T1000 (cell line): ENCODE measurements around the gene ANKS1A.
"Not testable (repeated sequence)": the region's sequence is repeated elsewhere in the genome, so short reads cannot be mapped to it uniquely, and the experiment has no call there.

Experiments used
- DNase-seq: peaks from one replicate; lab custom pipeline; 2025; ENCODE audit warnings: mixed read lengths; lab: John Stamatoyannopoulos, UW

Gene ANKS1A

GRCh38 chr6:34885837-34886236 is 3.2 kb upstream of the ANKS1A start:
- not testable (repeated sequence) for DNase-seq

- DNase-seq = peak; percentile 88
Measured at GRCh38 chr6:34887753-34888513, 1.1 kb upstream of the ANKS1A start, which contains the start of gene TAF11. Gene TAF11, minus strand, starts transcription at chr6:34888042. Its CDS starts 85 bp downstream, at chr6:34887957.

GRCh38 chr6:34888514-34888856 is 570 bp upstream of the ANKS1A start:
- no peak for DNase-seq

- no peak for DNase-seq
Measured at GRCh38 chr6:34890533-34890925, 1.5 kb downstream of the ANKS1A start.

GRCh38 chr6:34891296-34891695 is 2.2 kb downstream of the ANKS1A start:
- no peak for DNase-seq

- no peak for DNase-seq
Measured at GRCh38 chr6:34894693-34895092, 5.6 kb downstream of the ANKS1A start.

- DNase-seq = no peak
Measured at GRCh38 chr6:34897130-34897529, 8.1 kb downstream of the ANKS1A start.

GRCh38 chr6:34897716-34898115 is 8.7 kb downstream of the ANKS1A start:
- no peak for DNase-seq

GRCh38 chr6:34899748-34900147 is 10.7 kb downstream of the ANKS1A start:
- not testable (repeated sequence) for DNase-seq

- DNase-seq = no peak
Measured at GRCh38 chr6:34900321-34901031, 11.4 kb downstream of the ANKS1A start.

- DNase-seq = no peak
Measured at GRCh38 chr6:34901930-34902329, 12.9 kb downstream of the ANKS1A start.

GRCh38 chr6:34904990-34905613 is 16.0 kb downstream of the ANKS1A start:
- DNase-seq = no peak

- DNase-seq = no peak
Measured at GRCh38 chr6:34906826-34907225, 17.8 kb downstream of the ANKS1A start.

- DNase-seq = no peak
Measured at GRCh38 chr6:34908194-34908593, 19.1 kb downstream of the ANKS1A start.

- no peak for DNase-seq
Measured at GRCh38 chr6:34909320-34909883, 20.3 kb downstream of the ANKS1A start.

- DNase-seq = no peak
Measured at GRCh38 chr6:34911822-34912221, 22.8 kb downstream of the ANKS1A start.

- DNase-seq = no peak
Measured at GRCh38 chr6:34912715-34913464, 23.8 kb downstream of the ANKS1A start.

GRCh38 chr6:34914358-34914757 is 25.3 kb downstream of the ANKS1A start:
- no peak for DNase-seq

GRCh38 chr6:34916348-34916967 is 27.4 kb downstream of the ANKS1A start:
- DNase-seq = no peak

GRCh38 chr6:34917626-34918285 is 28.7 kb downstream of the ANKS1A start:
- DNase-seq = no peak

- no peak for DNase-seq
Measured at GRCh38 chr6:34919651-34920050, 30.6 kb downstream of the ANKS1A start.
